HUES64 (cell line): ENCODE measurements around the gene ZNF451.
"Not testable (repeated sequence)": the region's sequence is repeated elsewhere in the genome, so short reads cannot be mapped to it uniquely, and the experiment has no call there.

Source experiments
- H3K27ac ChIP-seq: 2 replicates; pipeline ENCODE4 v1.7.0; 2013; ENCODE audit warnings: low read depth, low read length, inconsistent platforms
- H3K27me3 ChIP-seq: 2 replicates; pipeline ENCODE4 v1.6.1; 2013; ENCODE audit warnings: mild to moderate bottlenecking, low read length; ENCODE audit not compliant: insufficient read depth
- H3K36me3 ChIP-seq: 2 replicates; pipeline ENCODE4 v1.6.1; 2013; ENCODE audit warnings: mild to moderate bottlenecking, low read length; ENCODE audit not compliant: insufficient read depth
- H3K4me1 ChIP-seq: 2 replicates; pipeline ENCODE4 v1.6.1; 2013; ENCODE audit warnings: mild to moderate bottlenecking, low read length, moderate library complexity; ENCODE audit not compliant: insufficient read depth
- H3K4me3 ChIP-seq: 2 replicates; pipeline ENCODE4 v1.5.1; 2013; ENCODE audit warnings: mild to moderate bottlenecking, low read length, moderate library complexity
- H3K9ac ChIP-seq: 2 replicates; pipeline ENCODE4 v1.6.1; 2013; ENCODE audit warnings: mild to moderate bottlenecking, low read depth, low read length
- H3K9me3 ChIP-seq: 2 replicates; pipeline ENCODE4 v1.6.1; 2013; ENCODE audit warnings: low read depth, low read length; ENCODE audit not compliant: insufficient read depth
- WGBS: fragments of 150-250, 120-280 bp; methylation state at CpG from one replicate; pipeline ENCODE4 v1.1.7; 2013; ENCODE audit warnings: missing lambda C conversion rate; 5-methylcytosine and 5-hydroxymethylcytosine counted together

ZNF451 gene

DNA sequence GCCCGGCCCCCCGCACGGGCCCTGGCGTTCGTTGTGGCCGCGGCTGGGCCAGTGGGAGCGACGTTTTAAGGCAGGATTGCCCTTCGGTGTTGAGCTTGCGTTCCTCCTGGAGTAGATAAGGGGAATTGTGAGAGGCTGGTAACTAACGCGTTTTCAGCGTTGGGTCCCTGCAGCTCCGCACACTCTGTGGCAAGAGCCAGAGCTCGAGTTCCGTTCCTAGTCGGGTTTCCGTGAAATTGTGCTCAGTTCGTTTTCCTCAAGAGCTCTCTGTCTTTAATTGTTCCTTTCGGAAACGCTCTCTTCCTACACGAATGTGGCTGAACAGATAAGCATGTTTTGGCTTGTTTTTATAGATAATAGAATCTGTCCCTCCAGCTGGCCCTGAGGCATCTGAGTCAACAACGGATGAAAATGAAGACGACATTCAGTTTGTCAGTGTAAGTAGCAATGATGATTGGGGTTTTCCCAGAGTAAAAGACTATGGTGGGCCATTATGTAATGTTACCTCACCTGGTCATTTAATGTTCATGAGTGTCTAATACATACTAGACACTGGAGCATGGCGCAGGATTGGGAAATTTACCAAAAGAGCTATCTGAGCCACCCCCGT, 575 bp downstream of the ZNF451 start:
- H3K9ac ChIP-seq, H3K4me3 ChIP-seq, H3K27ac ChIP-seq, H3K9me3 ChIP-seq, H3K27me3 ChIP-seq: not testable (repeated sequence)
- H3K36me3 ChIP-seq = peaks cover 26% of the 10 kb centered on the region
- no CpG with 5 or more reads among the region's 27 CpGs for WGBS
- peaks cover 33% of the 10 kb centered on the region for H3K4me1 ChIP-seq

DNA sequence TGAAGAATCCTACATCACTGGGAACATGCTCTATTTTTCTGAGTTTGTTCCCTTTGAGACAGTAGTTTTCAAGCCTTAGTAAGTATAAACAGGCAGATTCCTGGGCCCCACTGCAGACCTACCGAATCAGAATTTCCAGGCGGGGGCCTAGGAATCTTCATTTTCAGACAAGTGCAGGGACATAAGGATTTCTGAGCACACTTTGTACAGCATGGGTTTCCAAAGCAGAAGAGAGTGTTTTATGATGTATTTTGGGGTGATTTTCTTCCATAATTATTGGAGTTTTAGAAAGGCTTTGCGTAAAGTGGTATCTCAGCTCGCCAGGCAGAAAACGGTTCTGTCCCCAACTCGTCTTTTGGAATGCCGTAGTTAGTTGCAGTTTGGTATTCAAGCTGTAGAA, 1.4 kb downstream of the ZNF451 start:
- H3K27ac ChIP-seq, H3K27me3 ChIP-seq, H3K9me3 ChIP-seq: not testable (repeated sequence)
- Histone ChIP-seq H3K36me3 (peaks cover 29% of the 10 kb centered on the region), H3K9ac (peak overlapping the region; percentile 42; the same call in 1 of the 2 replicates), H3K4me1 (peaks cover 33% of the 10 kb centered on the region), H3K4me3 (peak overlapping the region; percentile 38)
- 88% methylated on average over 7 of the region's 7 CpGs for WGBS

DNA sequence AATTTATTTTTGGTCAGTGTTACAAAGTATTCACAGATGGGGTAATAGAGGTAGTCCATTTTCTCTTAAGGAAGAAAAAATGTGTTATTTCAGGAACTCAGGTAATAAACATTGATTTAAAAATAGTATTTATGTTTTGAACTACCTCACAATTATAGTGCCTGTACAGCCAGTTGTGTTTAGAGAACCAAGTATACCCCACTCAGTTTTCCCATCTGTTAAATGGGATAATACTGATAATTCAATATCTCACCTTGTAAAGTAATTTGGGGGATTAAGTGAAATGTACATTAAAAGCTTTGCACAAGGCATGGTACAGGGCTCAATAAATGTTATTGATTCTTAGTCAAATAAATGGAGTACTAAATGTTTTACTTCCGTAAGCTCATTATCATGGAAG, 4.7 kb downstream of the ZNF451 start:
- Histone ChIP-seq H3K4me3 (no peak overlapping the region), H3K27me3 (no peaks in the 10 kb centered on the region), H3K9me3 (no peaks in the 10 kb centered on the region), H3K9ac (no peak overlapping the region), H3K27ac (no peak overlapping the region), H3K4me1 (peaks cover 14% of the 10 kb centered on the region), H3K36me3 (peaks cover 55% of the 10 kb centered on the region)
- WGBS = no CpG with 5 or more reads among the region's 1 CpG

DNA sequence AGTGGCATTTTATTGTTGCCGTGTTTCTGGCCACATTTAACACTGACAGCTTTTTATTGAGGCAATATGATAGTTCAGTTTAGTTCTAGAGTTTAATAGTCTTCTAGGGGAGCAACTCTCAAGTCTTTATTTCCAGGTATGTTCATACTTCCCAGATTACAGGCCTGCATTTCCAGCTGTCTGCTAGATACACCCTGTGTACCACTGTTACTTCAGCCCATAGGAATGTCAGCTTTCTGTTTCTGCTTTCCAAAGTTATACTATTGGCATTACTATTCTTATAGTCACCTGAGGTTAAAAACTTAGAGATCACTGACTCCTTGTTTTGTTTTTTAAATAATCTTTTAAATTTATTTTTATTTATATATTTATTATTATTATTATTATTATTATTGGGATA, 7.6 kb downstream of the ZNF451 start:
- H3K36me3 ChIP-seq = peaks cover 71% of the 10 kb centered on the region
- H3K9me3 ChIP-seq = no peaks in the 10 kb centered on the region
- 95% methylated on average over 1 of the region's 1 CpG for WGBS
- no peak overlapping the region for H3K27ac ChIP-seq
- H3K4me3 ChIP-seq = no peak overlapping the region
- no peaks in the 10 kb centered on the region for H3K27me3 ChIP-seq
- H3K9ac ChIP-seq = no peak overlapping the region
- H3K4me1 ChIP-seq = 0 out of 2 replicates have a peak, but pooled peaks cover 1% of the 10 kb centered on the region

DNA sequence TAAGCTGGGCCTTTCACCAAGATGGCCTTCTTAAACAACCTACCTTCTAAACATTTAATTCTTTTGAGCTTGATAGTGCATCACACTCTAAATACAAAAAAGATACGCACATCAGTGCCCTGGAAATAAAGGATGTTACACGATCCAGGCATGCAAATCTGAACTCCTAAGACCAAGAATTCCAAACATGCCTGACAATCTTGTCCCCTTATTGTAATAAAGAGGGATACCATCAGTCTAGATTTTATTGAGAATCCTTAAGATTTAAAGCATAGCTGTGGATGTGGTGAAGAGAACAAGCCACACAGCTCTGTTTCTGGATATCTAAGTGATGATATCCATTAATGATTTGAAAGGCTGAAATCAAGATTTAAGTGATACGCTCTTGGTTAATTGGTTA, 13.0 kb downstream of the ZNF451 start:
- H3K9me3 ChIP-seq = no peaks in the 10 kb centered on the region
- peaks cover 86% of the 10 kb centered on the region for H3K36me3 ChIP-seq
- H3K4me3 ChIP-seq = no peak overlapping the region
- H3K27ac ChIP-seq = no peak overlapping the region
- 92% methylated on average over 3 of the region's 3 CpGs for WGBS
- no peaks in the 10 kb centered on the region; the same call in 1 of the 2 replicates for H3K4me1 ChIP-seq
- H3K27me3 ChIP-seq = no peaks in the 10 kb centered on the region
- no peak overlapping the region for H3K9ac ChIP-seq

DNA sequence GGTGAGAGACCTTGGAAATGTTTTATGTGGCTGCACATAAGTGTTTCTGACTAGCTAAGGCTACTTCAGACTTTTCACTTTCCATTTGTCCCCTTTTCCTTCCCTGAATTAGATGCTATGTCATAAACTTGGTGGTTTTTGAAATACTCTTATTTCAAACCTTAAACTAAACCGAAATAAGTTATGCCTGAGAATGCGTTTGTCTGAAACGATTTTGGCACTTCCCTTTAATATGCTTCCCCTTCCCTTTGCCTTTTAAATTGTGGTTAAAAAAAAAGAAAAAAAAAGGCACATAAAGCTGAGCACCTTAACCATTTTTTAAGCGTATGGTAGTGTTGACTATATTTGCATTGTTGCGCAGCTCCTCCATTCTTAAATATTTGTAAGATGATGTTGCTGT, 14.3 kb downstream of the ZNF451 start:
- Histone ChIP-seq H3K4me1 (peaks cover 2% of the 10 kb centered on the region; the same call in 1 of the 2 replicates), H3K27ac (no peak overlapping the region), H3K9ac (no peak overlapping the region), H3K36me3 (peaks cover 75% of the 10 kb centered on the region), H3K9me3 (no peaks in the 10 kb centered on the region), H3K4me3 (no peak overlapping the region), H3K27me3 (no peaks in the 10 kb centered on the region)
- WGBS = 93% methylated on average over 5 of the region's 5 CpGs

DNA sequence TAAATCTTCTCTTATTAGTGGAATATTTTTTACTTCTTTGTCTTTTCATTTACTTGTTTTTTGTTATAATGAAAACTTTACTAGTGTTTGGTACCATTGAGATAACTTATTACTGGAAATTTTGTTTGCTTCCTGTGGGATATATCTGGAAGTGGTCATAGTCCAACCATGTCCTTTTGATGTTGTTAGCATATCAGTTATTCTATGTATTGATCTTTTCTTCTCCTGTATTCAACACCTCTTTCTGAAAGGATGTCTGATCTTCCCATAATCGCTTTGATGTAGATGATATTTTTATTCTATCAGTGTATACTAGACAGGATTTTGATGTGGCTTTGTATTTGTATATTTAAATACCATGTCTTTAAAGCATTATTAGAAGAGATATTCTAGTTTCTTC, 17.0 kb downstream of the ZNF451 start:
- Histone ChIP-seq H3K27ac (no peak overlapping the region), H3K9me3 (no peaks in the 10 kb centered on the region), H3K9ac (no peak overlapping the region), H3K27me3 (no peaks in the 10 kb centered on the region), H3K4me3 (no peak overlapping the region), H3K4me1 (peaks cover 5% of the 10 kb centered on the region; the same call in 1 of the 2 replicates), H3K36me3 (peaks cover 48% of the 10 kb centered on the region)
- no CpG with 5 or more reads among the region's 1 CpG for WGBS

DNA sequence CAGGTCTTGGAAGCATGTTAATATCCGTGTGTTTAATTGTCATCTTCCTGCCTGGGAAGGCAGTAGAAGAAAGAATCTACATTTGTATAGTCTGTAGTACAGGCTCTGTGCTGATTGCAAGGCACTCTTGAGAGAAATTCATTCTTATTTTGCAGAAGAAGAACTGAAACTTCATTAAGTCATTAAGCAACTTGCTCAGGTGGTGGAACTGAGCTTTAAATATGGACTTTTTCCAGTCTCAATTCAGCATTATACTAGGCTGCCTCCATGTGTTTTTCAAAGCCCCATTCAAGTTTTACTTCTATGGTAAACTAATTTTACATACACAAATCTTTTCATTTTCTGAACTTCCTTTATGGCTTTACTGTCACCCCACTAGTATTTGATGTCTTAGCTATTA, 18.7 kb downstream of the ZNF451 start:
- 61% methylated on average over 1 of the region's 1 CpG for WGBS
- Histone ChIP-seq H3K9ac (no peak overlapping the region), H3K36me3 (peaks cover 31% of the 10 kb centered on the region), H3K4me3 (no peak overlapping the region), H3K27ac (peak overlapping the region; percentile 20; the same call in 1 of the 2 replicates), H3K9me3 (no peaks in the 10 kb centered on the region), H3K4me1 (peaks cover 5% of the 10 kb centered on the region; the same call in 1 of the 2 replicates), H3K27me3 (no peaks in the 10 kb centered on the region)

DNA sequence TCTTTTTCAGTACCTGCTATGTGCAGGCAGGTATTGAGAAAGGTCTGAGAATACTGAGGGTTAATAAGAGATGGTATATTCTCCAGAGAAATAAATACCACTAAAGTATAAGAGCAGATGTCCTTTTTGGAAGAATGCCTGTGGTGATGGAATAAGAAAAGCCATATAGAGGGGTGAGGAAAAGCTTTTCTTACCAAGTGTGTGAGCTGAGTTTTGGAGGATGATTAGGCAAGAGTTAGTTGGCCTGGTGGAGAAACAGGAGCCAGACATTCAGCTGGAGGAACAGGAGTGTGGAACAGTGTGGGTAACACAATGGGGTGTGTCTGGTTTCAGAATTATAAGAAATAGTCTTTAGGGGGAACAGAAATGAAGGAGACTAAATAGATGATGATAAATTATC, 19.9 kb downstream of the ZNF451 start:
- Histone ChIP-seq H3K9me3 (no peaks in the 10 kb centered on the region), H3K27ac (no peak overlapping the region), H3K27me3 (no peaks in the 10 kb centered on the region), H3K9ac (no peak overlapping the region), H3K4me3 (no peak overlapping the region), H3K36me3 (peaks cover 20% of the 10 kb centered on the region), H3K4me1 (peaks cover 5% of the 10 kb centered on the region; the same call in 1 of the 2 replicates)

DNA sequence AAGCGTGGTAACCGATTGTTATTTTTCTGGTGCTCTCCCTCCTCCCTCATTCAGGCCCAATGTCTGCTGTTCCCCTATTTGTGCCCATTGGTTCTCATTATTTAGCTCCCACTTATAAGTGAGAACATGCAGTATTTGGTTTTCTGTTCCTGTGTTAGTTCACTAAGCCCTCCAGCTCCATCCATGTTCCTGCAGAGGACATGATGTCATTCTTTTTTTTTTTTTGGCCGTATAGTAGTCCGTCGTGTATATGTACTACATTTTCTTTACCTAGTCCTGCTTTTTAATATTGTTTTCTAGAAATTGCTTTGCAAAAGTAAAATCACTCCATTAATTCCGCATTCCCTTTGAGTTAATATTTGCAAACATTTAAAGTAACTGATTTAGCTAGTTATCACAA, 23.1 kb downstream of the ZNF451 start:
- no peak overlapping the region for H3K9ac ChIP-seq
- H3K27me3 ChIP-seq = no peaks in the 10 kb centered on the region
- peaks cover 5% of the 10 kb centered on the region; the same call in 1 of the 2 replicates for H3K4me1 ChIP-seq
- H3K27ac ChIP-seq = no peak overlapping the region
- H3K4me3 ChIP-seq = no peak overlapping the region
- peaks cover 2% of the 10 kb centered on the region; the same call in 1 of the 2 replicates for H3K36me3 ChIP-seq
- WGBS = 91% methylated on average over 5 of the region's 6 CpGs
- H3K9me3 ChIP-seq = no peaks in the 10 kb centered on the region

DNA sequence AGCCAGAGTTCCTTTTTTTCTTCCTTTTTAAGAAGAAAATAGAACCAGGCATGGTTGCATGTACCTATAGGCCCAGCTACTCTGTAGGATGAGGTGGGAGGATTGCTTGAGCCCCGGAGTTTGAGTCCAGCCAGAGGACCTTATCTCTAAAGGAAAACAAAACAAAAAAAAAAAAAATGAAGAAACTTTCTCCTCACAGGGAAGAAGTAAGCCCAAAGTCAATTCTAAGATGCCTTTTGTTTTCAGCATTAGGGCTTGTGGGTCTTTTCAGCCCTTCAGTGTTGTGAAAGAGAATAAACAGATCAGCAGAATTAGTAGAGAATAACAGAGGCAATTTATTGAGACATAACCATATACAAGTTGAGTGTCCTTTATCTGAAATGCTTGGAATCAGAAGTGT, 26.8 kb downstream of the ZNF451 start:
- no peak overlapping the region for H3K4me3 ChIP-seq
- no peaks in the 10 kb centered on the region for H3K27me3 ChIP-seq
- 80% methylated on average over 1 of the region's 1 CpG for WGBS
- no peak overlapping the region for H3K9ac ChIP-seq
- H3K9me3 ChIP-seq = no peaks in the 10 kb centered on the region
- H3K27ac ChIP-seq = no peak overlapping the region
- no peaks in the 10 kb centered on the region for H3K4me1 ChIP-seq
- H3K36me3 ChIP-seq = peaks cover 6% of the 10 kb centered on the region; the same call in 1 of the 2 replicates

DNA sequence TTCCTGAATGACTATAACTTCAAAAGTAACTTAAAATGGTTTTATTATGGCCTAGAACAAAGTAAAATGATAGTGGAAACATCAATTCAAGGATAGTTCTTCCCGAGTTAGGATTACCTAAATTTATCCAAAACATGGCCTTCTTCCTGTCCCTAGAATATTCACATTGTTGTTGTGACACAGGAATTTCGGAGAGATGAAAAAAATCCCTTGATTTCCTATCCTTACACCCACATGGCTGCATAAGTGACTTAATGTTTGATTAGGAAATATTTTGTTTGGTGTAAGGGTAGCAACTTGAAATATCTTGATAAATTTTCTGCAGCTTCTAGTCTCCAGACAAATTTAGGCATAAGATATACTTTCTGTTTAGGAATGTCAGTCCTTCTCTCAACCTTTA, 27.8 kb downstream of the ZNF451 start:
- 100% methylated on average over 1 of the region's 2 CpGs for WGBS
- H3K9ac ChIP-seq = no peak overlapping the region
- H3K36me3 ChIP-seq = peaks cover 7% of the 10 kb centered on the region; the same call in 1 of the 2 replicates
- no peak overlapping the region for H3K27ac ChIP-seq
- no peaks in the 10 kb centered on the region for H3K27me3 ChIP-seq
- no peak overlapping the region for H3K4me3 ChIP-seq
- H3K9me3 ChIP-seq = no peaks in the 10 kb centered on the region
- no peaks in the 10 kb centered on the region for H3K4me1 ChIP-seq
